Loucy (cell line): Measurements from ENCODE around the gene SERPINF2.

Experiments
- H2AFZ ChIP-seq: fragments of 200-600 bp; sonication (generic); 2 replicates; pipeline ENCODE4 v1.6.0; 2016; ENCODE audit warnings: antibody characterized with exemption, mild to moderate bottlenecking, low read length, moderate library complexity
- H3F3A ChIP-seq: fragments of 200-600 bp; 2 replicates; pipeline ENCODE4 v1.6.0; 2016; ENCODE audit warnings: antibody characterized with exemption, low read depth, mild to moderate bottlenecking
- H3K27me3 ChIP-seq: fragments of 200-600 bp; sonication (generic); 2 replicates; pipeline ENCODE4 v1.6.1; 2014; ENCODE audit warnings: low read length, mild to moderate bottlenecking; ENCODE audit not compliant: insufficient read depth, poor library complexity, severe bottlenecking
- H3K36me3 ChIP-seq: fragments of 200-600 bp; sonication (generic); 2 replicates; pipeline ENCODE4 v1.6.1; 2016; ENCODE audit warnings: low read length; ENCODE audit not compliant: insufficient read depth
- H3K4me1 ChIP-seq: fragments of 200-600 bp; sonication (generic); 2 replicates; pipeline ENCODE4 v1.5.1; 2014; ENCODE audit warnings: low read length, mild to moderate bottlenecking; ENCODE audit not compliant: insufficient read depth, poor library complexity, severe bottlenecking
- H3K4me2 ChIP-seq: fragments of 200-600 bp; sonication (generic); 2 replicates; pipeline ENCODE4 v1.6.0; 2014; ENCODE audit warnings: antibody characterized with exemption, low read length, low read depth, mild to moderate bottlenecking; ENCODE audit not compliant: poor library complexity, severe bottlenecking
- H3K4me3 ChIP-seq: fragments of 200-600 bp; sonication (generic); 2 replicates; pipeline ENCODE4 v1.5.1; 2014; ENCODE audit warnings: low read length, mild to moderate bottlenecking, mixed read lengths; ENCODE audit not compliant: poor library complexity, severe bottlenecking
- H3K79me2 ChIP-seq: fragments of 200-600 bp; sonication (generic); 2 replicates; pipeline ENCODE4 v1.6.1; 2014; ENCODE audit warnings: low read length; ENCODE audit not compliant: insufficient read depth
- H3K9ac ChIP-seq: fragments of 200-600 bp; sonication (generic); 2 replicates; pipeline ENCODE4 v1.6.0; 2014; ENCODE audit warnings: mild to moderate bottlenecking, low read depth, low read length, moderate library complexity; ENCODE audit not compliant: poor library complexity, severe bottlenecking
- H3K9me2 ChIP-seq: fragments of 200-600 bp; sonication (generic); replicated peaks from 2 replicates; pipeline ENCODE4 v1.6.1; 2016; ENCODE audit warnings: low read depth, low read length, mixed read lengths
- H3K9me3 ChIP-seq: fragments of 200-600 bp; sonication (generic); 2 replicates; pipeline ENCODE4 v1.6.1; 2014; ENCODE audit warnings: mild to moderate bottlenecking, antibody characterized with exemption, low read length, low read depth; ENCODE audit not compliant: insufficient read depth
- H4K20me1 ChIP-seq: fragments of 200-600 bp; sonication (generic); 2 replicates; pipeline ENCODE4 v1.6.0; 2014; ENCODE audit warnings: antibody characterized with exemption, low read length, mild to moderate bottlenecking; ENCODE audit not compliant: insufficient read depth, poor library complexity, severe bottlenecking
- EZH2phosphoT487 ChIP-seq: fragments of 200-600 bp; IDR thresholded peaks from 2 replicates; pipeline ENCODE4 v1.6.1; 2018; ENCODE audit warnings: antibody characterized with exemption, mild to moderate bottlenecking, moderate library complexity, borderline replicate concordance
- TF ChIP-seq, protein P1 (sequence below): fragments of 200-600 bp; sonication (generic); conservative IDR thresholded peaks from 2 replicates; pipeline ENCODE4 v1.5.1; 2014; ENCODE audit warnings: mild to moderate bottlenecking, antibody characterized with exemption, low read length

SERPINF2 gene

DNA sequence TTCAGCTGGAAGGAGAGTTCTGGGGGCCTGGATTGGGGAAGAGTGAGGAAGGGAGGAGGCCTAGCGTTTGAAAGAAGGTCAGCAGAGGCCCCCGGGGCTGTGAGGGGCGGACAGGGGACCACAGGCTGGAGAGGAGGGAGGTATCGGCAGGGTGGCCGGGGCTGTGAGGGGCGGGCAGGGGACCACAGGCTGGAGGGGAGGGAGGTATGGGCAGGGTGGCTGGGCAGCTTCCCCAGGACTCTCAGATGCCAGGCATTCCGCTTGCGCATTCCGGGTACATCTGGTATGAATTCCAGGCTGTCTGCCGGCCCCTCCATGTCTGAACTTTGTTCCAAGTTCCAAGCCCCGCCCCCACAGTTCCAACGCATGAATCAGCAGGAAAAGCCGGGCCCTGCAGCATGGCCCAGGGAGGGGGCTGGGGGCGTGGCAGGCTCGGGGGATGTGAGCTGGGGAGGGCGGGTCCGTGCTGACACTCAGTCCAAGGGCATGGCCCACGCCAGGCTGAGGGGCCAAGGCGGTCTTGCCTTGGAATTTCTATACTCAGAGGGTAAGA lies 28.2 kb upstream of the SERPINF2 start:
- H3K36me3 ChIP-seq, result no peaks in the 10 kb centered on the region
- no peaks in the 10 kb centered on the region for H3K9me3 ChIP-seq
- no peak overlapping the region for H2AFZ ChIP-seq
- H3F3A ChIP-seq, result no peaks in the 10 kb centered on the region
- H3K4me2 ChIP-seq, result peak overlapping the region; percentile 70
- no peaks in the 10 kb centered on the region for H3K9me2 ChIP-seq
- H4K20me1 ChIP-seq, result peaks cover 5% of the 10 kb centered on the region
- H3K27me3 ChIP-seq, result no peaks in the 10 kb centered on the region
- H3K4me1 ChIP-seq, result peaks cover 14% of the 10 kb centered on the region
- H3K9ac ChIP-seq, result no peak overlapping the region
- H3K79me2 ChIP-seq, result peaks cover 4% of the 10 kb centered on the region; the same call in 1 of the 2 replicates
- H3K4me3 ChIP-seq, result no peak overlapping the region
- TF ChIP-seq, protein P1, sequence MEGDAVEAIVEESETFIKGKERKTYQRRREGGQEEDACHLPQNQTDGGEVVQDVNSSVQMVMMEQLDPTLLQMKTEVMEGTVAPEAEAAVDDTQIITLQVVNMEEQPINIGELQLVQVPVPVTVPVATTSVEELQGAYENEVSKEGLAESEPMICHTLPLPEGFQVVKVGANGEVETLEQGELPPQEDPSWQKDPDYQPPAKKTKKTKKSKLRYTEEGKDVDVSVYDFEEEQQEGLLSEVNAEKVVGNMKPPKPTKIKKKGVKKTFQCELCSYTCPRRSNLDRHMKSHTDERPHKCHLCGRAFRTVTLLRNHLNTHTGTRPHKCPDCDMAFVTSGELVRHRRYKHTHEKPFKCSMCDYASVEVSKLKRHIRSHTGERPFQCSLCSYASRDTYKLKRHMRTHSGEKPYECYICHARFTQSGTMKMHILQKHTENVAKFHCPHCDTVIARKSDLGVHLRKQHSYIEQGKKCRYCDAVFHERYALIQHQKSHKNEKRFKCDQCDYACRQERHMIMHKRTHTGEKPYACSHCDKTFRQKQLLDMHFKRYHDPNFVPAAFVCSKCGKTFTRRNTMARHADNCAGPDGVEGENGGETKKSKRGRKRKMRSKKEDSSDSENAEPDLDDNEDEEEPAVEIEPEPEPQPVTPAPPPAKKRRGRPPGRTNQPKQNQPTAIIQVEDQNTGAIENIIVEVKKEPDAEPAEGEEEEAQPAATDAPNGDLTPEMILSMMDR, result no peak
- TF ChIP-seq EZH2phosphoT487, result no peak

DNA sequence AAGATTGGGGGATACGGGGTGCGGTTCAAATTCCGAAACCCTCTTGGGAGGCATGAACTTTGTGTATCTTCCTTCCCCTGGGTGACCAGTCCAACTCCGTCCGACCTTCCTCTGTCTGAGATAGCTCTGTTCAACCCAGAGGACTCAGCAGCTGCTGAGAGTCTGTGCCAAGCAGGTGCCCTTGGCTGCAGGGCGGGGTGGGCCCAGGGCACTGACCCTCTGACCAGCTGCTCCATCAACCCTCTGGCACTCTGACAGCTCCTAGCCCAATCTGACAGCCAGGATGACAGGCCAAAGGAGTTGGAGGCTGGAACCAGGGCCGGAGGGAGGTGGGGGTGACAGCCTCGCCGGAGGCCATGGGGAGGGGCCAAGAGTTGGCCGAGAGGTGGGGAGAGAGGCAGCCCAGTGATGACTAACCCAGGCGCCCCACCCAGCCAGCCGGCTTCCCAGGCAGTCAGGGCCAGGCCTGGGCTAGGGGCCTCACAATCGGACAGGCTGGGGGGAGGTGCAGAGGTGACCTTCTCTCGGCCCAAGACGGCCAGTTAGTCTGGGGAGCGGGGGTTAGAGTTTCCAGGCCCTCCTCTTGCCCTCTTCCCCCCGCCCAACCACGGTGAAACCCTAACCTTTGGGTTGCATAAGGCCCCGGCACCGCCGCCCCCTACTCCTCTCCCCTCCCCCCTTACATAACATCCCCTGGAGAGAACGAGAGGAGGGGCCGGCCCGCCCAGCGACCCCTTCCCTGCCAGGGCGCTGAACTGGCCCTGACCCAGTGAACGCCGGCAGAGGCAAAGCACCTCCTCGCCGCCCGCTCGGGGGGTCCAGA lies 27.5 kb upstream of the SERPINF2 start:
- peaks cover 14% of the 10 kb centered on the region for H3K4me1 ChIP-seq
- peak overlapping the region; percentile 84 for H3K4me3 ChIP-seq
- no peak overlapping the region for H3K9ac ChIP-seq
- peaks cover 5% of the 10 kb centered on the region for H4K20me1 ChIP-seq
- H3K36me3 ChIP-seq, result no peaks in the 10 kb centered on the region
- H3K9me2 ChIP-seq, result no peaks in the 10 kb centered on the region
- peak overlapping the region; percentile 70 for H3K4me2 ChIP-seq
- TF ChIP-seq, protein P1, result no peak
- no peak for TF ChIP-seq EZH2phosphoT487
- peaks cover 4% of the 10 kb centered on the region; the same call in 1 of the 2 replicates for H3K79me2 ChIP-seq
- no peaks in the 10 kb centered on the region for H3K27me3 ChIP-seq
- H3F3A ChIP-seq, result no peaks in the 10 kb centered on the region
- no peak overlapping the region for H2AFZ ChIP-seq
- H3K9me3 ChIP-seq, result no peaks in the 10 kb centered on the region

DNA sequence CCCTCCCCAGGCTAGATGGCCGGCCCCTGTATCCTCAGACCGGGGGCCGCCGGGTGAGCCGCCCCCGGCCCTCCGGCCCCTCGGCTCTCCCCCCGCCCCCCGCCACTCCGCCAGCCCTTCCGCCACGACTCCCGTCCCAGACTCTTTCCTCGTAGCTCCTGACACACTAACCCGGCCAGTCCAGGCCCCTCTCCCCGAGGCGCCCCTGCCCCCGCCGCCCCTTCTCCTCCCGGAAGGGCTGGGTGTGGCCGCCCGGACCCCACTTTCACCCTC lies 26.9 kb upstream of the SERPINF2 start:
- H3K9ac ChIP-seq, result no peak overlapping the region
- H3K79me2 ChIP-seq, result peaks cover 4% of the 10 kb centered on the region; the same call in 1 of the 2 replicates

More for the DNA sequence above, 26.9 kb upstream of the SERPINF2 start:
- Histone ChIP-seq H3K36me3 (no peaks in the 10 kb centered on the region), H3K9me2 (no peaks in the 10 kb centered on the region), H3F3A (no peaks in the 10 kb centered on the region), H3K4me3 (peak overlapping the region; percentile 84), H3K4me2 (peak overlapping the region; percentile 70), H3K4me1 (peaks cover 14% of the 10 kb centered on the region), H3K27me3 (no peaks in the 10 kb centered on the region), H4K20me1 (peaks cover 5% of the 10 kb centered on the region), H2AFZ (peak overlapping the region; percentile 72; the same call in 1 of the 2 replicates), H3K9me3 (no peaks in the 10 kb centered on the region)
- no peak for TF ChIP-seq EZH2phosphoT487
- TF ChIP-seq, protein P1, result no peak
